Upper lobe of left lung (tissue), 4 donors: ENCODE measurements around the gene CYB5R4.

Experiments used
- POLR2A ChIP-seq, 4 donors: fragments of 450-650 bp; IDR thresholded peaks; one replicate each; pipeline ENCODE4 v1.5.1; 2016 to 2017; ENCODE audit warnings: antibody characterized with exemption in 4 of 4, mild to moderate bottlenecking in 2 of 4
- POLR2AphosphoS5 ChIP-seq, 2 donors: sonication (generic); formaldehyde crosslinking; IDR thresholded peaks; one replicate each; pipeline ENCODE4 v1.5.1; 2017; ENCODE audit warnings: antibody characterized with exemption in 2 of 2

- TF ChIP-seq POLR2A (IDR thresholded peaks at IDR 0.05), result no peak
- no peak for TF ChIP-seq POLR2AphosphoS5 (IDR thresholded peaks at IDR 0.05)
These were observed 44.9 kb downstream of the CYB5R4 start for GRCh38 chr6:83904395-83904794.
